AG04449 (cell line): Measurements from ENCODE around the gene P2RX6.

Experiments used
- CTCF ChIA-PET: fragments of 350-600 bp; formaldehyde crosslinking; extraction: SDS; loops from one replicate; lab custom pipeline; 2021; ENCODE audit warnings: antibody characterized with exemption; lab: Yijun Ruan, JAX
- POLR2A ChIA-PET: fragments of 400-600, 350-600 bp; formaldehyde crosslinking; extraction: SDS; loops from one replicate; lab custom pipeline; 2020; ENCODE audit warnings: antibody characterized with exemption, inconsistent platforms; lab: Yijun Ruan, JAX
- DNase-seq: peaks from one replicate; pipeline ENCODE4 v3.0.0-alpha.2; 2010; ENCODE audit warnings: low read depth, low spot score
- H3K4me3 ChIP-seq: 2 replicates; pipeline ENCODE4 v1.5.1; 2011; ENCODE audit warnings: low read depth, mild to moderate bottlenecking, control low read depth, low read length
- TF ChIP-seq, protein P1 (sequence below): IDR thresholded peaks from one replicate; pipeline ENCODE4 v1.5.1; 2011; ENCODE audit warnings: mild to moderate bottlenecking, moderate library complexity, low read length, control low read depth, inconsistent platforms; ENCODE audit not compliant: insufficient read depth; ENCODE audit errors: missing control alignments

Gene P2RX6

GRCh38 chr22:20996598-20997535 is 18.1 kb upstream of the P2RX6 start:
- POLR2A ChIA-PET, result interaction anchor here (0.7 kb wide), 1 partner anchor 140 kb away, joined by 3 read pairs; no protein-coding TSS in a partner anchor
- H3K4me3 ChIP-seq, result no peak overlapping the region
- no peak for DNase-seq
- CTCF ChIA-PET, result interaction anchor here (2.0 kb wide), 1 partner anchor 111 kb away, joined by 5 read pairs; no protein-coding TSS in a partner anchor
- TF ChIP-seq, protein P1, sequence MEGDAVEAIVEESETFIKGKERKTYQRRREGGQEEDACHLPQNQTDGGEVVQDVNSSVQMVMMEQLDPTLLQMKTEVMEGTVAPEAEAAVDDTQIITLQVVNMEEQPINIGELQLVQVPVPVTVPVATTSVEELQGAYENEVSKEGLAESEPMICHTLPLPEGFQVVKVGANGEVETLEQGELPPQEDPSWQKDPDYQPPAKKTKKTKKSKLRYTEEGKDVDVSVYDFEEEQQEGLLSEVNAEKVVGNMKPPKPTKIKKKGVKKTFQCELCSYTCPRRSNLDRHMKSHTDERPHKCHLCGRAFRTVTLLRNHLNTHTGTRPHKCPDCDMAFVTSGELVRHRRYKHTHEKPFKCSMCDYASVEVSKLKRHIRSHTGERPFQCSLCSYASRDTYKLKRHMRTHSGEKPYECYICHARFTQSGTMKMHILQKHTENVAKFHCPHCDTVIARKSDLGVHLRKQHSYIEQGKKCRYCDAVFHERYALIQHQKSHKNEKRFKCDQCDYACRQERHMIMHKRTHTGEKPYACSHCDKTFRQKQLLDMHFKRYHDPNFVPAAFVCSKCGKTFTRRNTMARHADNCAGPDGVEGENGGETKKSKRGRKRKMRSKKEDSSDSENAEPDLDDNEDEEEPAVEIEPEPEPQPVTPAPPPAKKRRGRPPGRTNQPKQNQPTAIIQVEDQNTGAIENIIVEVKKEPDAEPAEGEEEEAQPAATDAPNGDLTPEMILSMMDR, result no peak

DNA sequence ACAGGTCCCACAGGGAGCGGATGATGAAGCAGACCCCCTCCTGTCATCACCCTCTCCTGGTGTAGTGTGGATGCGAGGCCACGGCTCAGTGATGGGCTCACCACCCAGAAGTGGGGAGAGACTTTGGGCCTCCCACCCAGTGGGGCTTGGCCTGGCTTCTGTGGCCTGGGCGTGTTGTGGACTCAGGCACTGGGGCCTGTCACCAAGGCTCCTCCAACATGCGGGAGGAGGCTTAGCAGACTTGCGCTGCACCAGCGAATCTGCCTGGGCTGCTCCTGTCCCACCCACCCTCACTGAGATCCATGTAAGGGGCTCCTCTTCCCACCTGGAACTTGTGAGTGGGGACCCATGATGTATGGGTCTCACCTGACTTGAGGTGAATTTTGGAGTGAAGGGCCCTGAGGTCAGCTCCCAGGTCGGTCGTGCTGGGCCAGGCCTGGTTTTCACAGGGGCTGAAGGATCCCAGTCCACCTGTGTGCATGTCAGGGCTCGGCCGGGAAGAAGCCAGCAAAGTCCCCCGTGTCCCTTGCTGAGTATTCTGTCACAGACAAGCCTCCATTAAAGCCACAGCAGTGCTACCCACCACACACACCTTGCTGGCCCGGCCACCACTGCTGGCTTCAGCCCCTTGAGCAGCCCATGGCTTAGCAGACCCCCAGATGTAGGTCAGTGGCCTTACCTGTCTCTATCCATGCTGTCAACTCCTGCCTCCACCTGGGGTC is 17.3 kb upstream of the P2RX6 start:
- TF ChIP-seq, protein P1, result no peak
- CTCF ChIA-PET, result no interaction called here
- H3K4me3 ChIP-seq, result no peak overlapping the region
- POLR2A ChIA-PET, result interaction anchor here (0.6 kb wide), 1 partner anchor 48 kb away, joined by 3 read pairs; the partner anchor contains the start of gene LRRC74B
- no peak for DNase-seq

- H3K4me3 ChIP-seq, result no peak overlapping the region
- TF ChIP-seq, protein P1, result no peak
- DNase-seq, result no peak
- POLR2A ChIA-PET, result interaction anchor here (0.6 to 1.5 kb wide), 2 partner anchors 8 to 47 kb away, joined by 3 to 6 read pairs; partner anchors contain the start of gene LRRC74B
- CTCF ChIA-PET, result interaction anchor here (1.9 to 2.2 kb wide), 2 partner anchors 37 to 113 kb away, joined by 8 to 12 read pairs; no protein-coding TSS in a partner anchor
Observed at GRCh38 chr22:20998411-20999336, 16.3 kb upstream of the P2RX6 start.

DNA sequence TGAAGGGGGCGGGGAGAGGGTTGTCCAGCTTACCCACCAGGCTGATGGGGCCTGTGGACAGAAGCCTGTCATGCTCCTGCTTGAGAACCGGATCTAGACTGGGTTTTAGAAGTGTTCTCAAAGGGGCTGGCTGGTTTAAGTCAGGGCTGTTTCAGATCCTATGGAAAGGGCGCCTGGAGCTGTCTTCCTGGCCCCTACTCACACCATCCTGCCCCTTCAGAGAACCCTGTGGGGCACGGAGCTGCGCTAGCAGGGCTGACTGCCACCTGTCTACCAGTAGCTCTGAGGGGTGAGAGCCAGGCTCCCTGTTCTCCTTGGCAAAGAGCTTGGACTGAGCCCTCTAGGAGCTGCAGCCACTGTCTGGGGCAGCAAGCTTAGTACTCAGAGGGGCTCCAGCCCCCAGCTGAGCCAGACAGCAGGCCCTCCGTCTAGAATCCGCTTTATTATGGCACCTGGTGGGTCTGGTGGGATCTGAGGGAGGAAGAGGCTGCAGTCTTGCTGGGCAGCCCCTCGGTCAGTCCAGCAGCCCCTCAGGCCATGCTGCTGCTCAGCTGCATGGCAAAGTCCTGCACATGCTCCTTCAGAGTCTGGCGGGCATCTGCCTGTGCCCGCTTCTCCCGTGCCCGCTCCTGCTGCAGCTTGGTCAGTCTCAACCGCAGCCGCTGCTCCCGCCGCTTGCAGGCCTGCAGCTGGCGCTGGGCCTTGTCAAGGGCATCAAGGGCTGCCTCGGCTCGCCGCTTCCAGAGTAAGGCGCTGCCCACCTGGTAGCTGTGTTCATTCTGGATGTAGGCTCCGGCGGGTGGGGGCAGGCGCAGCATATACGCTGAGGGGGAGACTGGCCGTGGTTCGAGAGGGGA is 15.4 kb upstream of the P2RX6 start:
- H3K4me3 ChIP-seq, result peak overlapping the region; percentile 3
- CTCF ChIA-PET, result interaction anchor here (1.8 to 2.2 kb wide), 4 partner anchors 10 to 114 kb away, joined by 6 to 12 read pairs (median 9); no protein-coding TSS in a partner anchor

More for the DNA sequence above, 15.4 kb upstream of the P2RX6 start:
- TF ChIP-seq, protein P1, result no peak
- DNase-seq, result no peak
- POLR2A ChIA-PET, result interaction anchor here (1.5 to 2.3 kb wide), 2 partner anchors 9 to 17 kb away, joined by 6 to 15 read pairs; partner anchors contain the start of gene LZTR1
